IPS-18a (cell line): ENCODE data around the gene MEGF10.

Source experiments
- H3K27ac ChIP-seq: one replicate; pipeline ENCODE4 v1.5.1; 2013; ENCODE audit warnings: low read length
- H3K27me3 ChIP-seq: one replicate; pipeline ENCODE4 v1.6.1; 2013; ENCODE audit warnings: mild to moderate bottlenecking, low read length; ENCODE audit not compliant: control insufficient read depth, insufficient read depth
- H3K36me3 ChIP-seq: one replicate; pipeline ENCODE4 v1.6.1; 2013; ENCODE audit warnings: low read depth, low read length; ENCODE audit not compliant: control insufficient read depth
- H3K4me1 ChIP-seq: one replicate; pipeline ENCODE4 v1.6.1; 2013; ENCODE audit warnings: low read depth, low read length; ENCODE audit not compliant: control insufficient read depth
- H3K4me3 ChIP-seq: one replicate; pipeline ENCODE4 v1.5.1; 2013; ENCODE audit warnings: low read length
- H3K9ac ChIP-seq: one replicate; pipeline ENCODE4 v1.6.1; 2013; ENCODE audit warnings: mild to moderate bottlenecking, low read length, moderate library complexity
- H3K9me3 ChIP-seq: one replicate; pipeline ENCODE4 v1.6.1; 2013; ENCODE audit warnings: low read depth, low read length; ENCODE audit not compliant: control insufficient read depth

MEGF10 gene

DNA sequence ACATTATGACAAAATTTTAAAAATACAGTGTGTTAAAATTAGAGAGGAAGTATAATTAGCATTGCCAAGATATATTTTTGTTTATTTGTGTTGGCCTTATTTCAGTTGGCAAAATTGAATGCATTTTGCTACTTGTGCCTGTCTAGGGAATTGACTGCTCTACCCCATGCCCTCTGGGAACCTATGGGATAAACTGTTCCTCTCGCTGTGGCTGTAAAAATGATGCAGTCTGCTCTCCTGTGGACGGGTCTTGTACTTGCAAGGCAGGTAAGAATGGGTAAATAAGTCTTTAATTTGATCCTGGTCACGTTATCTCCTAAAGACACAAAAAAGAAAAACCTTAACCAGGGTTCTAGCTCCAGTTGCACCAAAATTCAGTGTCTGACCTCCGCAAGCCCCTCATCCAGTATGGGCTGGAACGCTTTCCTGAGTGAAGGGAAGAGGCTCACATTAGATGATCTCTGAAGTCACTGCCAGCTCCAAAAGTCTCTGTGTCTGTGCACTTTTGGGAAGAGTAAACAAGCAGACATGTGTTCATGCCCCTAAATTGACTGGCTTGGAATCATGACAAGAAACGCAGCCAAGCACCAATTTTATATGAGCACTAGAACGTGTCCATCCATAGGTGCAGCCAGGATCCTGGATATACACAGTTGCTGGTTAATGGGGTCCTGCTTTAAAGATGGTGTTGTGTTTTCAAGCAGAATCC is 128.5 kb downstream of the MEGF10 start:
- Histone ChIP-seq H3K4me3 (no peak overlapping the region), H3K27me3 (no peaks in the 10 kb centered on the region), H3K9ac (no peak overlapping the region), H3K4me1 (peaks cover 2% of the 10 kb centered on the region), H3K27ac (no peak overlapping the region), H3K9me3 (no peaks in the 10 kb centered on the region), H3K36me3 (no peaks in the 10 kb centered on the region)

DNA sequence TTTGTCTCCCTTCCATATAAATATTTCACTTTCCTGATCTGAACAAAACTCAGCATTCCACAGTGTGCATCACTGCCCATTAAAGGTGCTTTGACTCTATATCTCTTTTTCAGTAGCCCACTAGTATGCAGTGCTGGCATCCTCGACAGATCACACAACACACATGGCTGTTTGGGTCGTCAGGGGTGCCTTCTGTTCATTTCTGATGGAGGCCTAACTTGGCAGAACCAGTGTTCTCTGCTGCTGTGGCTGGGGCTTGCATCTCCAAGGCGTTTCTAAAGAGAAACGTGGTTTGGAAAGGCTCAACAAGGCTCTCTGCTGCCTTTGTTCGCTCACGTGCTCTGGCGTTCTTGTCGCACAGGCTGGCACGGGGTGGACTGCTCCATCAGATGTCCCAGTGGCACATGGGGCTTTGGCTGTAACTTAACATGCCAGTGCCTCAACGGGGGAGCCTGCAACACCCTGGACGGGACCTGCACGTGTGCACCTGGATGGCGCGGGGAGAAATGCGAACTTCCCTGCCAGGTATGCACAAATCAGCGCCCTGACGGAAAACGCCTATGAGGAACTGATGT is 129.2 kb downstream of the MEGF10 start:
- H3K27ac ChIP-seq: no peak overlapping the region
- H3K36me3 ChIP-seq: no peaks in the 10 kb centered on the region
- peaks cover 3% of the 10 kb centered on the region for H3K4me1 ChIP-seq
- no peak overlapping the region for H3K9ac ChIP-seq
- no peaks in the 10 kb centered on the region for H3K9me3 ChIP-seq
- no peaks in the 10 kb centered on the region for H3K27me3 ChIP-seq
- H3K4me3 ChIP-seq: no peak overlapping the region

DNA sequence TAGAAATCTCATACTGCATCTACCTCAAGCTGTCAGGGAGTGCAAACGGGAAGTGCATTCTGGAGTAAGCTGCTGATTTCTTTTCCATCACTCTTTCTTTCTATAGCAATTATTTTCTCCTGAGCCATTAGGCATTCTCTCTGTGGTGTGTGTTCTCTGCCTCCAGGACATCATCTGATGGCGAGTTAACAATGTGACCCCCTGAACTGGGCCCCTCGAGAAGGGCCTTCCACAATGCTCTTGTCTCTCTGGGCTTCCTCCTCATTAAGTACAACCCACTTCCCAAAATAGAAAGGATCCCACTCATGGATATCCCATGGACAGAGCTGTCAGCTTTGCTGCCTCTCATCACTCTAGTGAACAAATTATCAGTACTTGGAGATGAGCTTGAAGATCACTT is 130.2 kb downstream of the MEGF10 start:
- H3K9me3 ChIP-seq: no peaks in the 10 kb centered on the region
- peaks cover 4% of the 10 kb centered on the region for H3K36me3 ChIP-seq
- H3K4me1 ChIP-seq: peaks cover 3% of the 10 kb centered on the region
- no peaks in the 10 kb centered on the region for H3K27me3 ChIP-seq
- H3K9ac ChIP-seq: no peak overlapping the region
- H3K27ac ChIP-seq: no peak overlapping the region
- H3K4me3 ChIP-seq: no peak overlapping the region

DNA sequence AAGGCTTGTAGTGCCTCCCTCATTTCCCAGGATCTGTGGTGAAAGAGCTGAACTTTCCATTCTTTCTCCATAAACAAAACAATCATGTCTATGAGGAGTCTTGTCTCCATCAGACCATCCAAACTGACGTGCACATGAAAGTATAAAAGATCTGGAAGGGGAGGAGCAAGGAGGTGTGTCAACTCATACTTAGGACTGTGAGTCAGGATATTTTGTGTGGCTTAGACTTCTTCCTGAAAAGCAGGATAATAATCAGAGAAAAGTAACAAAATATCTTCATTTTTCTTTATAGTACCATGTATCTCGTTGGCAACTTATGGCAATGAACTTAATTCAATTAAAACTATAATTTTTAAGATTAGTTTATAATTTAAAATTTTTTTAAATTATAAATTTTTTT is 130.9 kb downstream of the MEGF10 start:
- no peaks in the 10 kb centered on the region for H3K9me3 ChIP-seq
- no peak overlapping the region for H3K4me3 ChIP-seq
- peaks cover 3% of the 10 kb centered on the region for H3K4me1 ChIP-seq
- H3K9ac ChIP-seq: no peak overlapping the region
- no peaks in the 10 kb centered on the region for H3K27me3 ChIP-seq
- peaks cover 4% of the 10 kb centered on the region for H3K36me3 ChIP-seq
- no peak overlapping the region for H3K27ac ChIP-seq

DNA sequence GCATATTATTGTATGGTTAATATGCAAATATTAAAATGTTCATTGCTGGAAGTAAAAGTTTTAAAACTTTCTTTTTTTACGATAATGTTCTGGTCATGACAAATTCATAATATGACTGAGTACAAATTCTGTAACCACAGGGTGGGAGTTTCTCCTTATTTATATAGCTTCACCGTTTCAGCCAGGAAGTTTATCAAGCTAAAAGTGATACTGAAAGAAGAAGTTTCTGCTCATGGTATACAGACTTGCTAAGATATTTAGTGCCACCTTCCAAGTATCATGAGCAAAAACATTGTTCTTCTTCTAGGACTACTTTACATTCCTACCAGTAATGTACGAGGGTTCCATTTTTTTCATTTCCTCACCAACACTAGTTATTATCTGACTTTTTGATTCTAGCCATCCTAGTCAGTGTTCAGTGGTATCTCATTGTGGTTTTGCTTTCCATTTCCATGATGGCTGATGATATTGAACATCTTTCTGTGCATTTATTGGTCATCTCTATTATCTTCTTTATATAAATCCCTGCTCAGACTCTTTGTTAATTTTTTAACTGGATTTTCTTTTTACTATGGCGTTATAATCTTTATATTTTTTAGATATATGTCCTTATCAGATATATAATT is 132.7 kb downstream of the MEGF10 start:
- Histone ChIP-seq H3K36me3 (peaks cover 4% of the 10 kb centered on the region), H3K27me3 (no peaks in the 10 kb centered on the region), H3K4me1 (peaks cover 3% of the 10 kb centered on the region), H3K9me3 (no peaks in the 10 kb centered on the region), H3K27ac (no peak overlapping the region), H3K9ac (no peak overlapping the region), H3K4me3 (no peak overlapping the region)

DNA sequence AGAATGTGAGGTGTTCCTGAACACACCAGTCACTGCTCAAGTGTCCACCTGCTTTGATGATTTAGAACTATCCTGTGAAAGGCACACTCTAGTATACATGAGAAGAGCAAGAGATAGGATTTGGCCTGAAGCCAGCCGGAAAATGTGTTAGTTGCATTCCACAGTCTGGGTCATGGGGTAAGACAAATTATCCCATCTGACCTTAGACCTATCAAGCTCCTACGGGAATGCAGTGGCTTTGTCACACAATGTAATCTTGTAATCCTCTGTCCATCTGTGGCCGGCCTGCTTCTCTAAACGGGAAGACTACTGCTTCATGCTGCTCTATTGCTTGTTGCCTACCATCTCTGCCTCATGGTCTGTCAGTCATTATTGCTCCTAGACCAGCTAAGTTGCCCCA is 134.4 kb downstream of the MEGF10 start:
- Histone ChIP-seq H3K27ac (no peak overlapping the region), H3K4me1 (peaks cover 3% of the 10 kb centered on the region), H3K9me3 (no peaks in the 10 kb centered on the region), H3K4me3 (no peak overlapping the region), H3K27me3 (no peaks in the 10 kb centered on the region), H3K9ac (no peak overlapping the region), H3K36me3 (peaks cover 4% of the 10 kb centered on the region)

DNA sequence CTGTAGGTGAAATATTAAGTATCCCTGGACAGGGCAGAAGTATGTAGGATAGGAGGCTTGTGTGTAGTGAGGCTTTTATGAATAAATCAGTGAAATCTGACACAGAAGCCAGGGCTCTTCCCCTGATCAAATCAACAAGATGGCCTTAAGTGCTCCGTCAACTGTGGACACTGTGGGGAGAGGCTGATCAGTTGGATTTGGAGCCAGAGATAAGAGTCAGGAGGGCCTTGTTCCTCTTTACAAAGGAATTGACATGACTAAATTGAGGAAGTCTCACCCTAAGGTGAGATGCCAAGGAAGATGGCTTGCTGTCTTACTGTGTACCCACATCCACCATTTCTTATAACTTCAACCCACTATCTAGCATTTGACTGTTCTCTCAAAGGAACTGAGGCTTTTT is 135.3 kb downstream of the MEGF10 start:
- no peak overlapping the region for H3K27ac ChIP-seq
- no peaks in the 10 kb centered on the region for H3K27me3 ChIP-seq
- H3K36me3 ChIP-seq: peaks cover 4% of the 10 kb centered on the region

DNA sequence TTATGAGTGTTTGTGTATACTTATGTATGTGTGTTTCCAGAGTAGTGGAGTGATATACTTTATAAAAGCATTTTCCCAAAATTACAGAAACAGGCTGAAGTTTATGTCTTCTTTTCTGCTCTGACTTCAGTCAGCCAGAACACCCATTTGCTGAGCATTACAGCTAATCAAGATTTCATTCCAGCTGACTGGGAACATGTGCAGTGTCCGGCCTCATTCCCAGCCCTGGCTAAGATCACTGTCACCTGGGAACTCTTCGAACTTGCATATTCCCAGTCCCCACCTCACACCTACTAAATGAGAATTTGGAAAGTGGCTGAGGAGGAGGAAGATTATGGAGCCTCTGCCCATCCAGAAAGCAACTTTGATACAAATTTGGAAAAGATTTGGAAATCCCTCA is 136.1 kb downstream of the MEGF10 start:
- Histone ChIP-seq H3K27ac (no peak overlapping the region), H3K4me1 (peaks cover 3% of the 10 kb centered on the region), H3K4me3 (no peak overlapping the region), H3K27me3 (no peaks in the 10 kb centered on the region), H3K9me3 (no peaks in the 10 kb centered on the region), H3K36me3 (peaks cover 4% of the 10 kb centered on the region), H3K9ac (no peak overlapping the region)

More for the DNA sequence above, 135.3 kb downstream of the MEGF10 start:
- H3K4me1 ChIP-seq: peaks cover 3% of the 10 kb centered on the region
- H3K9me3 ChIP-seq: no peaks in the 10 kb centered on the region
- no peak overlapping the region for H3K4me3 ChIP-seq
- no peak overlapping the region for H3K9ac ChIP-seq

DNA sequence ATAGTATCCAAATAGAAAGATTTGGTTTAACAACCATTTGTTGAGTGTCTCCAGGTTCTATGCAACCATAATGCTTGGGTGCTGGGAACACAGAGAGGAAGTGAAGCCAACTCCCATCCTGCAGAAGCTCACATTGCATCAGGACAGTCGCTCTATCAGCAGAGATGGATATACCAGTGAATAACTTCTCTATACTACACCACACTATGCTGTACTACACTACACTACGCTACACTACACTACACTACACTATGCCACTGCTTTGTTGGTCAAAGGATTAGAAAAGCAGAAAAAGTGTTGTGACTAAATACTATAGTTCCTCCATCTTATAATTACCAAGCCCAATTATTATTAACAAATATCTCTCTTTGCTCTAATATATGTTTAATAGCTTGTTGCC is 137.7 kb downstream of the MEGF10 start:
- H3K9me3 ChIP-seq: no peaks in the 10 kb centered on the region
- H3K36me3 ChIP-seq: peaks cover 4% of the 10 kb centered on the region
- H3K4me3 ChIP-seq: no peak overlapping the region
- H3K4me1 ChIP-seq: peaks cover 3% of the 10 kb centered on the region
- no peaks in the 10 kb centered on the region for H3K27me3 ChIP-seq
- H3K27ac ChIP-seq: no peak overlapping the region
- no peak overlapping the region for H3K9ac ChIP-seq

DNA sequence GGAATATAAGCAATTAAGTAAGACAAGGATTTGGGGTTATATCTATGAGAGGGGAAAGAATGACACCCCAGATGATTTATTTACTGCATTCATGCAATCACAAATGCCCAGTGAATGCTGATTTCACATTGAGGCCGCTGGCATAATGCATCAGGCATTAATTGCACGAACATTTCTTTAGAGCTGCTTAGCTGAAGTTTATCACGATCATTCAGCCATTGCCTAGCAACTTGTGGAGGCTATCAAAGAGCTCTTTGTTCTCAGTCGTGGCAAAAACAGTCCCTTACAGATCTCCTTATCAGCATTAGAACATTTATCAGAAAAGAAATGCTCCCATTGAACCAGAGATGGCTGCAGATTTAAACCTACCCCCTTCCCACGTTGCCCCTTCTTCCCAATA is 138.2 kb downstream of the MEGF10 start:
- H3K27ac ChIP-seq: no peak overlapping the region
- H3K9me3 ChIP-seq: no peaks in the 10 kb centered on the region
- peaks cover 3% of the 10 kb centered on the region for H3K4me1 ChIP-seq
- no peak overlapping the region for H3K4me3 ChIP-seq
- peaks cover 4% of the 10 kb centered on the region for H3K36me3 ChIP-seq
- H3K27me3 ChIP-seq: no peaks in the 10 kb centered on the region
- no peak overlapping the region for H3K9ac ChIP-seq

DNA sequence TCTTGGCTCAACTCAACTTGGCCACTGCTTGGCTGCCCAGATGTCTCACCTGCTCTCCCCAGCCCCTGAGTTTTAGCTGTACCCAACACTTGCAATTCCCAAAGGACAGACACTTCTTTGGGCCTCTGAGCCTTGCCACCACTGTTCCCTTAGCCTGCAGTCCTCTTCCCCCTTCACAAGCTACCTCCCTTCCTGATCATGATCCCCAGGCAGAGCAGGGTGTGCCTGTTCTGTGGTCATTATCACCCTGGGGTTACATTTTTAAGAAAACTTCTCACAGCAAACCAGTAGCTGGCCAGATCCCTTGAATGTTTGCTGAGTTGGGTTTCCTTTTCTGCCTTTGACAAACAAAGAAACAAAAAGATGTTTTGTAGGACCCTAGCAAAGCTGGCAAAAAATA is 139.3 kb downstream of the MEGF10 start:
- Histone ChIP-seq H3K27ac (no peak overlapping the region), H3K36me3 (peaks cover 3% of the 10 kb centered on the region), H3K9me3 (no peaks in the 10 kb centered on the region), H3K27me3 (no peaks in the 10 kb centered on the region), H3K9ac (no peak overlapping the region), H3K4me1 (no peaks in the 10 kb centered on the region), H3K4me3 (no peak overlapping the region)

DNA sequence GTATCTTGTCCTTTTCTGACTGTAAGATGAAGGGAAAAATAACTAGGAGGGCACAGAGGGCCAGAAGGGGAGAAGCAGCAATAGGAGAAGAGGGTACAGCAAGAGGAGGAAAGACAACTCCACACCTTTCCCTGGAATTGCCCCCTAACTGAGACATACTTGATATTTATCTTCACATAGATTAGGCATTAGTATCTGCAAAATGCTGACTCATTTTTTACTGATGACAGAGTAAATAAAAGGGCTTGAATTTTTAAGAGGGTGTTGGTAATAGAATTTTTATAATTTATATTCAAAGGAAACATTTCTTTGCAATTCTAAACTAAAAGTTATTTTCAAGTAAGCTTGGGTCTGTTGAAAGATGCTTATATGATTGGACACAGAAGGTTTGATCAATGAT is 140.0 kb downstream of the MEGF10 start:
- Histone ChIP-seq H3K4me1 (no peaks in the 10 kb centered on the region), H3K9me3 (no peaks in the 10 kb centered on the region), H3K4me3 (no peak overlapping the region), H3K36me3 (no peaks in the 10 kb centered on the region), H3K9ac (no peak overlapping the region), H3K27ac (no peak overlapping the region), H3K27me3 (no peaks in the 10 kb centered on the region)
